T-helper 1 cell treated with Interleukin-12 subunit alpha and Interleukin-12 subunit beta and Interleukin-4 antibody, amounts not matched to agents 30 μg/mL and 1 μg/mL, for 36 hours (primary cell): Measurements from ENCODE around the gene TTC28.
"Not testable (repeated sequence)": the region's sequence is repeated elsewhere in the genome, so short reads cannot be mapped to it uniquely, and the experiment has no call there.

Experiments
- H3K27ac Mint-ChIP-seq: one replicate; pipeline ENCODE4 v1.8.0; 2021; ENCODE audit warnings: mild to moderate bottlenecking, mixed read lengths
- H3K27me3 Mint-ChIP-seq: one replicate; pipeline ENCODE4 v1.8.0; 2021; ENCODE audit warnings: low read depth, mixed read lengths
- H3K36me3 Mint-ChIP-seq: one replicate; pipeline ENCODE4 v1.8.0; 2021; ENCODE audit warnings: low read depth, mixed read lengths
- H3K4me1 Mint-ChIP-seq: one replicate; pipeline ENCODE4 v1.8.0; 2021; ENCODE audit warnings: low read depth, mixed read lengths
- H3K4me3 Mint-ChIP-seq: one replicate; pipeline ENCODE4 v1.8.0; 2021; ENCODE audit warnings: mild to moderate bottlenecking, moderate library complexity, mixed read lengths
- H3K9me3 Mint-ChIP-seq: one replicate; pipeline ENCODE4 v1.8.0; 2021; ENCODE audit warnings: mixed read lengths

Gene TTC28

GRCh38 chr22:28600546-28601143, 79.0 kb downstream of the TTC28 start:
- Mint-ChIP-seq H3K36me3 (no peaks in the 10 kb centered on the region), H3K4me1 (no peaks in the 10 kb centered on the region), H3K27me3 (peaks cover 60% of the 10 kb centered on the region), H3K4me3 (no peak overlapping the region), H3K9me3 (no peaks in the 10 kb centered on the region), H3K27ac (no peak overlapping the region)

DNA sequence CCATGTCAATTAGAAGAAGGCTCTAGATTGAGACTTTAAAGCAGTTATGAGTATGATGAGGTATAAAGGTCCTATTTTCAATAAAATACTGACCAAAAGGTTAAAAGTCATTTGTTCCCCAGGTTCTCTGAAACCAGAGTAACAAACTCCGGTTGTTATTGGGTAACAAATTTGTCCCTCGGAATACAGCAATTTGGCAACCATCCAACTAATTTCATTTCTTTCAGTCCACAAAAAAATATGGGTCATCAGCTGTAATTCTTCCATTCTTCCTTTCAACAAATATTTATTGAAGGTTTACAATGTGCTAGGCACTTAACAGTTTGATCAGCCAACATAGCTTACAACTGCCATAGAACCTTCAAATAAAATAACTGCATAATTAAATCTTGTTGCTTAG, 79.9 kb downstream of the TTC28 start:
- Mint-ChIP-seq H3K4me3 (no peak overlapping the region), H3K27me3 (peaks cover 55% of the 10 kb centered on the region), H3K36me3 (no peaks in the 10 kb centered on the region), H3K27ac (no peak overlapping the region), H3K4me1 (no peaks in the 10 kb centered on the region), H3K9me3 (no peaks in the 10 kb centered on the region)

DNA sequence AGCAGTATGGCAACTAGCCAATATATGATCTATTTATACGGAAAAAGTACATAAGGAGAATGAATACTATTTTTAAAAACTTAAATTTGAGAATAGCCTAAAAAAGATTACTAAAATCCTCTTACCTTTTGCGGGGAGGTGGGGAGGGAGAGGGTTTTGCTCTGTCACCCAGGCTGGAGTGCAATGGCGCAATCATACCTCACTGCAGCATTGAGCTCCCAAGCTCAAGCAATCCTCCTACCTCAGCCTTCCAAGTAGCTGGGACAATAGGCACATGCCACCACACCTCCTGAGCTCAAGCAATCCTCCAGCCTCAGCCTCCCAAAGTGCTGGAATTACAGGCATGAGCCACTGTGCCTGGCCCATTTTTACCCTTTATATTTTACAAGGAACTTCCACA, 82.0 kb downstream of the TTC28 start:
- H3K4me3 Mint-ChIP-seq, result no peak overlapping the region
- H3K27me3 Mint-ChIP-seq, result peaks cover 53% of the 10 kb centered on the region
- H3K27ac Mint-ChIP-seq, result no peak overlapping the region
- H3K36me3 Mint-ChIP-seq, result no peaks in the 10 kb centered on the region
- no peaks in the 10 kb centered on the region for H3K9me3 Mint-ChIP-seq
- no peaks in the 10 kb centered on the region for H3K4me1 Mint-ChIP-seq

GRCh38 chr22:28594797-28595462, 84.7 kb downstream of the TTC28 start:
- Mint-ChIP-seq H3K4me1 (no peaks in the 10 kb centered on the region), H3K27me3 (peaks cover 46% of the 10 kb centered on the region), H3K36me3 (no peaks in the 10 kb centered on the region), H3K9me3 (no peaks in the 10 kb centered on the region), H3K4me3 (no peak overlapping the region), H3K27ac (no peak overlapping the region)

DNA sequence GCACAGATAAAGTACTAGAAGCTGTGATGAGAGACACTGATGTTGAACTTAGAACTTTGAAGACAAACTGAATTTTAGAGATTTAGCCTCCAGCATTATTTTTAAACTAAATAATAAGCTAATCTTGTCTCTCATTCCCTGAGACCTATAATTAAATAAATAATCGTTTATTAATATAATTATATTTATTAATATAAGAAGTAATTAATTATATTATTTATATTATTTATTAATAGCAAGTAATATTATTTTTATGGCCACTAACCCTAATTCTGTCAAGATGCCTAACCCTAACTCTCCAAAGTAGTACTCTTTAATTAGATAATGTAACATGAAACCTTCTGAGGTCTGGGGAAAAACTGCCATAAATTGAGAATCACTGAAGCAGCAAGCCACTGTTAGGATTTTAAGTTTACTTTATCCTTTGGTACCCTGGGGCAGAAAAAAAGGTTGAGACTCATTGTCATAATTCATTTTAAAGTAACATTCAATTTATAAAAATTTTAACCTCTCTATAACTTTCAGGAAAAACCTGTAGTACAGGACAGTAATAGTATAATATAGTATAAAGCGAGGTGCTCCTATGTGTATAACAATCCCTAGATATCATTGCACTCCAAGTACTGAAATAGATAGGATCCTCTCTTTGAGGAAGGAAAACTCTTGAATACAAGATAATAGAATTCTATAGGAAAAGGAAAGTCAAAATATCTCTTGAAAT, 85.4 kb downstream of the TTC28 start:
- Mint-ChIP-seq H3K27me3 (peaks cover 40% of the 10 kb centered on the region), H3K4me1 (no peaks in the 10 kb centered on the region), H3K36me3 (no peaks in the 10 kb centered on the region), H3K9me3 (no peaks in the 10 kb centered on the region), H3K4me3 (no peak overlapping the region), H3K27ac (no peak overlapping the region)

DNA sequence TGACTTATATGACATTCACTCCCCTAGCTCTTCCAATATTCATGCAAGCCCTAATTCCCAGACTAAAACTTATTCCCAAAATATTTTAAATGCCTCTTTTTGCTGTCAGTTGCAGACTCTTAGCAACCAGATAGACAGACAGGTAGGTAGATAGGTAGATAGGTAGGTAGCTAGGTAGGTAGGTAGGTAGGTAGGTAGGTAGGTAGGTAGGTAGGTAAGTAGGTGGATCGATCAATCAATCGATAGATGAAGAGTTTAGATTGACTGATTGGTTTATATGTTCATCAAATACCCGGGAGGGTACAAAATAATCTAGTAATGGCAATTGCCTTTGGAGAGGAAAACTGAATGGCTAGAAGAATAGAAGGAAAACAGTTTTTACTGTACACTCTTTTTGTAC, 86.3 kb downstream of the TTC28 start:
- H3K36me3 Mint-ChIP-seq, result no peaks in the 10 kb centered on the region
- H3K4me1 Mint-ChIP-seq, result no peaks in the 10 kb centered on the region
- peaks cover 33% of the 10 kb centered on the region for H3K27me3 Mint-ChIP-seq
- no peaks in the 10 kb centered on the region for H3K9me3 Mint-ChIP-seq
- no peak overlapping the region for H3K4me3 Mint-ChIP-seq
- no peak overlapping the region for H3K27ac Mint-ChIP-seq

DNA sequence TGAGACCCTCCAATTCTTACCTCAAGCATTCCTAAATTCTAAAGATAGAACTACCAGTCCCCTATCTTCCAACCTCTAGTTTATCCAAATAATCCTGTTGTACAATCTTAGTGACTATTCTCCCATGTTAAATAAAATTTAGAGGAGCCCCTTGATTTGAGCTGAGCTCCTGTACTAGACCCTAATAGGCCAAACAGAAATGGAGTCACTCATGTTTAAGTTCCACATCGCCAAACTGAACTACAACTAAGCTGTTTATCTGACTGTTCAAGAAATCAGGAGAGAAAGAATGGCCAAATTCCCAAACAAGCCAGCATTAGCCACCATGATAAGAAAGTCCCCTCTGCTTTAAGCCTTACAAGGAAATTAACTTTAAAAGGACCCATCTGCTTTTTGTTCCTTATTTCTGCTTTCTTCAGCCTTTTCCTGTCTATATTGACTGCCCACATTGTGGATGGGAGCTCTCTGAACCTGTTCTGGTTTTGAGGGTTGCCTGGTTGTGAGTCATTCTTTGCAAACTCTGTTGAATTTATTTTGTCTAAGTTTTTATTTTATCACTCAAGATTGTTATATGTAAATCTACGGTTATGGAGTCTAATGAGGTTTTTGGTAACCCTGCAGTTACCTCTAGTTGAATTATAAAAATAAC, 90.4 kb downstream of the TTC28 start:
- no peaks in the 10 kb centered on the region for H3K36me3 Mint-ChIP-seq
- no peak overlapping the region for H3K27ac Mint-ChIP-seq
- H3K27me3 Mint-ChIP-seq, result peaks cover 8% of the 10 kb centered on the region
- H3K4me1 Mint-ChIP-seq, result no peaks in the 10 kb centered on the region
- no peaks in the 10 kb centered on the region for H3K9me3 Mint-ChIP-seq
- no peak overlapping the region for H3K4me3 Mint-ChIP-seq

GRCh38 chr22:28585324-28585723, 94.3 kb downstream of the TTC28 start:
- Mint-ChIP-seq H3K4me3 (no peak overlapping the region), H3K27ac (no peak overlapping the region), H3K27me3 (peaks cover 20% of the 10 kb centered on the region), H3K4me1 (no peaks in the 10 kb centered on the region), H3K36me3 (no peaks in the 10 kb centered on the region), H3K9me3 (no peaks in the 10 kb centered on the region)

GRCh38 chr22:28582806-28583205, 96.8 kb downstream of the TTC28 start:
- no peaks in the 10 kb centered on the region for H3K9me3 Mint-ChIP-seq

GRCh38 chr22:28581016-28581415, 98.6 kb downstream of the TTC28 start:
- Mint-ChIP-seq H3K9me3 (no peaks in the 10 kb centered on the region), H3K4me1 (no peaks in the 10 kb centered on the region), H3K27ac (no peak overlapping the region), H3K4me3 (no peak overlapping the region), H3K36me3 (no peaks in the 10 kb centered on the region), H3K27me3 (peaks cover 40% of the 10 kb centered on the region)

More at GRCh38 chr22:28582806-28583205, 96.8 kb downstream of the TTC28 start:
- H3K4me1 Mint-ChIP-seq, result no peaks in the 10 kb centered on the region
- H3K4me3 Mint-ChIP-seq, result no peak overlapping the region
- H3K27me3 Mint-ChIP-seq, result peaks cover 26% of the 10 kb centered on the region
- H3K36me3 Mint-ChIP-seq, result no peaks in the 10 kb centered on the region
- no peak overlapping the region for H3K27ac Mint-ChIP-seq

DNA sequence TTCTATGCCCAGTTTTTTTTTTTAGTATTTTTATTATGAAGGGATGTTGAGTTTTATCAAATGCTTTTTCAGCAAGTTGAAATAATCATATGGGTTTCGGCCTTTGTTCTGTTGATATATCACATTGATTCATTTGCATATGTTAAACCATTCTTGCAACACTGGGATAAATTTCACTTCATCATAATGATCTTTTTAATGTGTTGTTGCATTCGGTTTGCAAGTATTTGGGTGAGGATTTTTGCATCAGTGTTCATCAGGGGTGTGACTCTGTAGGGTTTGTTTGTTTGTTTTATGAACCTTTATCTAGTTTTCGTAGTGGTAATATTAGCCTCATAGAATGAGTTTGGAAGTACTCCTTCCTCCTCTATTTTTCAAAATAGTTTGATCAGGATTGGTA, 103.5 kb downstream of the TTC28 start:
- no peak overlapping the region for H3K27ac Mint-ChIP-seq

DNA sequence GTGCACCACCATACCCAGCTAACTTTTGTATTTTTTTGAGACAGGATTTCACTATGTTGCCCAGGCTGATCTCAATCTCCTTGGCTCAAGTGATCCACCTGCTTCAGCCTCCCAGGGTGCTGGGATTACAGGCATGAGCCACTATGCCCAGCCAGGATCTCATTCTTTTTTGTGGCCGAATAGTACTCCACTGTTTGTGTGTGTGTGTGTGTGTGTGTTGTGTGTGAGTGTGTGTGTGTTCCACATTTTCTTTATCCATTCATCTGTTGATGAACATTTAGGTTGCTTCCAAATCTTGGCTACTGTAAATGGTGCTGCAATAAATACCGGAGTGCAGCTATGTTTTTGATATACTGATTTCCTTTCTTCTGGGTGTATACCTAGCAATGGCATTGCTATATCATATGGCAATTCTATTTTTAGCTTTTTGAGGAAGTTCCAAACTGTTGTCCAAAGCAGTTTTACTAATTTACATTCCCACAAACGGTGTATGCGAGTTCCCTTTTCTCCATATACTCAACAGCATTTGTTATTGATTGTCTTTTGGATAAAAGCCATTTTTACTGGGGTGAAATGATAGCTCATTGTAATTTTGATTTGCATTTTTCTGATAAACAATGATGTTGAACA, 105.4 kb downstream of the TTC28 start:
- H3K9me3 Mint-ChIP-seq, result no peaks in the 10 kb centered on the region
- no peaks in the 10 kb centered on the region for H3K4me1 Mint-ChIP-seq
- peaks cover 50% of the 10 kb centered on the region for H3K27me3 Mint-ChIP-seq
- no peaks in the 10 kb centered on the region for H3K36me3 Mint-ChIP-seq
- no peak overlapping the region for H3K27ac Mint-ChIP-seq
- H3K4me3 Mint-ChIP-seq, result no peak overlapping the region

More for the DNA sequence above, 103.5 kb downstream of the TTC28 start:
- Mint-ChIP-seq H3K27me3 (peaks cover 47% of the 10 kb centered on the region), H3K4me3 (no peak overlapping the region), H3K36me3 (no peaks in the 10 kb centered on the region), H3K9me3 (no peaks in the 10 kb centered on the region), H3K4me1 (no peaks in the 10 kb centered on the region)

GRCh38 chr22:28570696-28571373, 108.8 kb downstream of the TTC28 start:
- no peak overlapping the region for H3K4me3 Mint-ChIP-seq
- no peaks in the 10 kb centered on the region for H3K9me3 Mint-ChIP-seq
- no peaks in the 10 kb centered on the region for H3K36me3 Mint-ChIP-seq
- peaks cover 42% of the 10 kb centered on the region for H3K27me3 Mint-ChIP-seq
- no peaks in the 10 kb centered on the region for H3K4me1 Mint-ChIP-seq
- no peak overlapping the region for H3K27ac Mint-ChIP-seq

DNA sequence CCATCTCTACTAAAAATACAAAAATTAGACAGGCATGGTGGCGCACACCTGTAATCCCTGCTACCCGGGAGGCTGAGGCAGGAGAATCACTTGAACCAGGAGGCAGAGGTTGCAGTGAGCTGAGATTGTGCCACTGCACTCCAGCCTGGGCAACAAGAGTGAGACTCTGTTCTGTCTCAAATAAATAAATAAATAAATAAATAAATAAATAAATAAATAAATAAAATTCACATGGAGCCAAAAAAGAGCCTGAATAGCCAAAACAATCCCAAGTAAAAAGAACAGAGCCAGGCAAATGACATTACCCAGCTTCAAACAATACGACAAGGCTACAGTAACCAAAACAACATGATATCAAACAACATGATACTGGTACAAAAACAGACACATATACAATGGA, 110.7 kb downstream of the TTC28 start:
- not testable (repeated sequence) for H3K36me3 Mint-ChIP-seq, H3K27ac Mint-ChIP-seq, H3K4me1 Mint-ChIP-seq, H3K4me3 Mint-ChIP-seq, H3K9me3 Mint-ChIP-seq
- H3K27me3 Mint-ChIP-seq, result peaks cover 29% of the 10 kb centered on the region
